Mucosa of stomach (tissue), 1 donor: ENCODE measurements around the gene ARFIP2.

Experiments
- H3K27me3 ChIP-seq: one replicate; pipeline ENCODE4 v1.7.0; 2013; ENCODE audit warnings: mild to moderate bottlenecking, low read length; ENCODE audit not compliant: control insufficient read depth, insufficient read depth
- H3K36me3 ChIP-seq: one replicate; pipeline ENCODE4 v1.7.0; 2013; ENCODE audit warnings: low read length; ENCODE audit not compliant: control insufficient read depth, insufficient read depth
- H3K4me1 ChIP-seq: one replicate; pipeline ENCODE4 v1.7.0; 2013; ENCODE audit warnings: mild to moderate bottlenecking, low read length; ENCODE audit not compliant: control insufficient read depth, insufficient read depth
- H3K4me3 ChIP-seq: one replicate; pipeline ENCODE4 v1.7.0; 2013; ENCODE audit warnings: low read length
- H3K9ac ChIP-seq: one replicate; pipeline ENCODE4 v1.7.0; 2013; ENCODE audit warnings: mild to moderate bottlenecking, low read length, moderate library complexity
- H3K9me3 ChIP-seq: one replicate; pipeline ENCODE4 v1.7.0; 2013; ENCODE audit warnings: mild to moderate bottlenecking, low read length, moderate library complexity; ENCODE audit not compliant: control insufficient read depth
- donor health status: Pancreatic carcinoma.

The ARFIP2 gene

DNA sequence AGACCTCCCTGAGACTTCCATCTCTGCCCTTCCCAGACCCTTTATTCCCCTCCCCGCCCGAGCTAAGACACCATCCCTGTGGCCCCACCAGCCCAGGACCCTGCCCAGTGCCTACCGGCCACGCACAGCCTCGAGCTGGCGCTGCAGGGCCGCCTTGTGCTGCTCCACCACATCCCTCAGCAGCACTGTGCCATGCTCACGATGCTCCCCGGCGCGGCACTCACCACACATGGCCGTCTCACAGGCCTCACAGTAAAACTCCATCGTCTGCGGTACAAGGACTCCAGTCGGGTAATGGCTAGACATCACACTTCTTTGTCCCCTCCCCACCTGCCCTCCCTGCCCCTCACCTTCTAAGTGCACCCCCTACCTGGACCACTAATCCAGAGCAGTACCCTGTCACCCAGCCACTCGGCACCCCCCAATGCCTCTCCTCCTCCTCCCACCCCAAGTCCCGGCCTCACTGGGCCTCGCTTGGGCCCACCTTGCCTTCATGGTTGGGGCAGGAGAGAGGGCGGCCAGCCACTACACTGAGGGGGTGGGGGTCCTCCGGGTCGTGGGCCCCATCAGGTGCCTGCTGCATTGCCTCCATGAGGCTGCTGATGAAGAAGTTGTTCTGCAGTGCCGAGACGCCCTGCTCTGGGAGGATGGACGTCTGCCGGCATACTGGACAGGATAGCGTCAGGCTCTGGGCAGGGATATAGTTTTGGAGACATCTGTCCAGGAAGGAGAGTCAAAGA is 23.4 kb downstream of the ARFIP2 start:
- Histone ChIP-seq H3K9ac (no peak overlapping the region), H3K4me1 (no peaks in the 10 kb centered on the region), H3K9me3 (no peaks in the 10 kb centered on the region), H3K4me3 (no peak overlapping the region), H3K36me3 (peaks cover 6% of the 10 kb centered on the region), H3K27me3 (no peaks in the 10 kb centered on the region)

DNA sequence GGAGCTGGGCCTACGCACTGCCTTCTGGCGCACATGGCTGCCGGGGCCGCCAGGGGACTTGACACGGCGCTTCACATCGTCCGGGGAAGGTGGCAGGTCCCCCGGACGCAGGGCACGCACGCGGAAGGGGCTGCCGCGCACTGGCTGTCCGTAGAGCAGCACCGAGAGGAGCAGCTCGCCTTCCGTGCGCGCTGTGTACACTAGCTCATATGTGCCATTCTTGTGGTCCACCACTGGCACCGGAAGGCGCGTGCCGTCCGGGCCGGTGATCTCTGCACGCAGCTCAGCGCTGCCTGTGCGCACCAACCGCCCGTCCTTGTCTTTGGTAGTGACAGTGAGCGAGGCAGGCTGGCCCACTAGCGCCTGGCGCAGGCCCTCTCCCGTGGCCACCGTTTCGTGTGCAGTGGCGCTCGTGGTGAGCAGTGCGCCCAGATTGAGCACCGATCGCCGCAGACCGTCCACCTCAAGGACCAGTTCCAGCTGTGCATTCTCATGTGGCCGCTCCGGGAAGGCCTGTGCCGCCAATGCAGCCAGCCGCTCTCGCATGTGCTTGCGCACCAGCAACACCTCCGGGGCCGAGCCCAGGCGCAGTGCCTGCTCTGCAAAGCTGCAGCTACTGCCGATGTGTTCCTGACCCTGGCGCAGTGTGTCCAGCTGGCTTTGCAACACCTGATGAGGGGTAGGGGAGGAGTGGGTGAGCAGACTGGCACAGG is 24.6 kb downstream of the ARFIP2 start:
- no peak overlapping the region for H3K4me3 ChIP-seq
- H3K36me3 ChIP-seq, result peaks cover 6% of the 10 kb centered on the region
- no peaks in the 10 kb centered on the region for H3K4me1 ChIP-seq
- no peaks in the 10 kb centered on the region for H3K27me3 ChIP-seq
- no peak overlapping the region for H3K9ac ChIP-seq
- no peaks in the 10 kb centered on the region for H3K9me3 ChIP-seq

DNA sequence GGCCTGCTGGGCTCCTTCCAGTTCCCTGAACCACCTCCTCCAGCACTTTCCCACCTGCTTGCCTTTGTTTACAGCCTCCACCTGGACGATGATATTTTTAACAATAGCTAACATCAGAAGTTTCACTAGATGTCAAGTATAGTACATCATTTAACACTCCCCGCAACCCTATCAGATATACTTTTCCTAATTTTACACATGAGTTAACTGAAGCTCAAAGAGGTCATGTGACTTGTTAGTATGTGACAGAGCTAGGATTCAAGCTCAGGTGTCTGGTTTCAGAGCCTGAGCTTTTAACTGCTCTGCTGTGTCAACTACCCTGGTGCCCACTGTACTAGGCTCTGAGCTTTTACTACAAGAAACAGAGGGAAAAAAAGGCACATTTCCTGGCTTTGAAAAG is 26.1 kb downstream of the ARFIP2 start:
- Histone ChIP-seq H3K4me1 (no peaks in the 10 kb centered on the region), H3K9me3 (no peaks in the 10 kb centered on the region), H3K27me3 (no peaks in the 10 kb centered on the region), H3K4me3 (no peak overlapping the region), H3K9ac (no peak overlapping the region), H3K36me3 (peaks cover 6% of the 10 kb centered on the region)

DNA sequence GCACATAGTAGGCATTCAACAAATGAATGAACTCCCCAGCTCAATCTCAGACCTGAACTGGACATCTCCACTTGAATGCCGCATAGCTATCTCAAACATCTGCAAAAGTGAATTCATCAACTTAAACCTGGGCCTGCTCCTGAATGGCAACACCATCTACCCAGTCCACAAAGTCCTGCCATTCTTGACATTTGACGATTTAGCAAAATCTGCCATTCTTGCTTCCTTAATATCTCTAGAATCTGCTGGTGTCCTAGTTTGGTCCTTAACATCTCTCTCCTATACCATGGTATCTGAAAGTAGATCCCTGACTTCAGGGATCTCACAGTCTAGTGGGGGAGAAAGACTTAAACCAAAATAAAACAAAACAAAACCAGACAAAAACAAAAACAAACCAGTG is 28.0 kb downstream of the ARFIP2 start:
- no peaks in the 10 kb centered on the region for H3K27me3 ChIP-seq
- H3K9ac ChIP-seq, result no peak overlapping the region
- H3K4me3 ChIP-seq, result no peak overlapping the region
- H3K4me1 ChIP-seq, result no peaks in the 10 kb centered on the region
- H3K9me3 ChIP-seq, result no peaks in the 10 kb centered on the region
- peaks cover 11% of the 10 kb centered on the region for H3K36me3 ChIP-seq

DNA sequence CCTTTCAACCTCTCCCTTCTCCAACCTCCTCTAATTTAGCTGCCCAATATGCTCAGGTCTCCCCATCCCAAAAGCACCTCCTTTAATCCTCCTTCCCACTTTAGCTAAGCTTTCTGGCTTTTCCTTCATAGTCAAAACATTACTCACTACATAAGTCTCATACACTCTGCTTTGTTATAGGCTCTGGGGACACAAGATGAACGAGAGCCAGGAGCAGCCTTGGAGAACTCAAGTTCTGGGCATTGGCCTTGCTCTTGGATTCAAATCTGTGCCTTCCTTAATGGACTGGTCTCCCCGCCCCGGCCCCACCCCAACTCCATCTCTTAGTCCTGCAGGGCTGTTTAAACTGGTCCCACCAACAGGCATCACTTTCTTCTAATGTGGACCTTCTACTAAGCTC is 28.9 kb downstream of the ARFIP2 start:
- Histone ChIP-seq H3K36me3 (peaks cover 11% of the 10 kb centered on the region), H3K27me3 (no peaks in the 10 kb centered on the region), H3K9me3 (no peaks in the 10 kb centered on the region), H3K4me3 (no peak overlapping the region), H3K4me1 (no peaks in the 10 kb centered on the region), H3K9ac (no peak overlapping the region)

DNA sequence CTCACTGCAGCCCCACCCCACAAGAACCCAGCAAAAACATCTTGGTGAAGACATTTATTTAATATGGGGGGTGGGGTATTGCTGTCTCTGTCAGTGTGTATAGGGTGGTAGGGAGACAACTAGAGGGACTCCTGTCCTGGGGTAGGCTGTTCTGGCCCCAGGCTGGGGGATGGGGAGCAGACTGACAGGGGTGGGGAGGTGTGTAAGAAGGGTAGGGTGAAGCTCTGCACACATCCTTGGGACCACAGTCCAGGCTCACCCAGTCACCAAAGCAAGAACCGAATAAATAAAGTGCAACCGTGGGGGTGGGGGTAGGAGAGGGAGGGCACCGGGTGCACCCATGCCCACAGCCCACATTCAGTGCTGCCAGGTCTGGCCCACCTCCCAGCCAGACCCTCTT is 32.6 kb downstream of the ARFIP2 start:
- peaks cover 5% of the 10 kb centered on the region for H3K36me3 ChIP-seq
- H3K9ac ChIP-seq, result no peak overlapping the region
- no peaks in the 10 kb centered on the region for H3K27me3 ChIP-seq
- H3K4me3 ChIP-seq, result no peak overlapping the region
- H3K4me1 ChIP-seq, result no peaks in the 10 kb centered on the region
- no peaks in the 10 kb centered on the region for H3K9me3 ChIP-seq

DNA sequence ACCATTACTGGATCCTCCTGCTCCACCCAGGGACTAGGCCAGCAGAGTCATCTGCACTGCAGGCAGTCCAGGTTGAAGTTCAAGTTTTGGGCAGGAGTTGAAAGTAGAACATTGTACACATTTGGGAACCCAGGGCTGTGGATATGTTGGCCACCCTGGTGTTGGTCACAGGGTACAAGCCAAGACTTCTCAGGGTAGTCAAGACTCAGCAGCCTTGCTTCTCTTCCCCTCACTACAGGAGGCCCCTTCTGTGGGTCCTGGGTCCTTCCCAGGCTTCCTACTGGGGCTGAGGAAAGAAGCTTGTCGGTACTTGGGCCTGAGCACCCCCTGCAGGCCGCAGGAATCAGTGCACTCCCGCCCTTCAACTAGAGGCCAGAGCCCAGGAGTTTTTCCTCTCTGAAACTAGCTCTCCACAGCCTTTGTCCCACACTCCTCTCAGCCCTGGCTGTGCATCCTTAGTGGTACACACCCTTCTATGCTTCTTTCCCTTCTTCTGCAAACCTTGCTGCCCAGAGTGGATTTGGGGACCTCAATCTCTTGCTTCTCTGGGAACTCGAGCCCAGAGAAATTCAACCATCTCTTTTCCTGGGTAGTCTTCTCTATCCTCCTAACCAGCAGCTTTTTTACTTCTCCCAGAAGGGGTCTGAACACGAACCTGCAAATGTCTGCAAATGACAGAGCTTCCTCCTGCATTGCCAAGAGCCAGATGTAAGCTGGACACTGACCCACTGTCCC is 37.7 kb downstream of the ARFIP2 start:
- H3K27me3 ChIP-seq, result no peaks in the 10 kb centered on the region
- H3K36me3 ChIP-seq, result no peaks in the 10 kb centered on the region
- no peak overlapping the region for H3K9ac ChIP-seq
- H3K4me1 ChIP-seq, result no peaks in the 10 kb centered on the region
- no peak overlapping the region for H3K4me3 ChIP-seq
- no peaks in the 10 kb centered on the region for H3K9me3 ChIP-seq

DNA sequence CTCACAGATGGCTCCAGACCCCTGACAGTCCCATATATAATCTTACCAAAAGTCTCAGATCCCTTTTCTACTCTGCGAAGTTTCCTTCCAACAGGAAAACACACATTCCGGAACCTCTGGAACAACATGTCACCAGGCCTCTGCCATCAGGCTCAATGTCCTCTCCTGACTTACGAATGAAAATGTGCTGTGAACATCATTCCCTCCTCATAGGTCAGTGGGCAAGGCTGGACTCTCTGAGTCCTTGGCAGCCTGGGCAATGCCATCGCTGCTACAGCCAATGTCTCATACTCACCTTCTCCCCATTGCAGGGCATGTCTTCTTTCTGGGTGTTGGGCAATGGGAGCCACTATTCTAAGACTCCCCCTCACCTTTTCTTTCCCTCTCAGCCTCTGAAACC is 38.7 kb downstream of the ARFIP2 start:
- Histone ChIP-seq H3K9ac (no peak overlapping the region), H3K4me1 (no peaks in the 10 kb centered on the region), H3K9me3 (no peaks in the 10 kb centered on the region), H3K36me3 (no peaks in the 10 kb centered on the region), H3K27me3 (no peaks in the 10 kb centered on the region), H3K4me3 (no peak overlapping the region)

DNA sequence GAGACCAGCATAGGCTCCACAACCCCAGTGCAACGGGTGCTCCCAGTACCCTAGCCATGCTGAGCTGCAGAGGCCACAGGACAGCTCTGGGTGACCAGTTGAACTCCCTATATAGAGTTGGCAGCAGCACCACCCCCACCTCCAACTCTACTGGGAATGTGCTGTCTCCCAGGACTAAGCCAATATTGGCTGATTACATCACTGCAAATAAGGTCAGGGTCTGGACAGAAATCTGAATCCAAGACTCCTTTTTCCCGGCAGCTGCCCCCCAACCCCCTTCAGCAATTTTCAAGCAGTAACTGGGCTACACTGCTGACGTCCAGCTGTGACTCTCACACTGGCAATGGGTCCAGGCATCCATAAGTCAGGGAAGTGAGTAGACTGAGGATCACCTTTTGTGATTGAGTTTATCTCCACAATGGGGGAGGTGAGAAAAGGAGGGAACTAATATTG is 40.2 kb downstream of the ARFIP2 start, which contains the start of gene HPX:
Gene HPX (minus strand): TSS at position 82 of the 453 bp plus-strand sequence. CDS start 24 bp downstream, at position 58.
- Histone ChIP-seq H3K4me3 (no peak within 1 kb of the TSS), H3K4me1 (no peaks in the 10 kb centered on the region), H3K36me3 (no peaks in the 10 kb centered on the region), H3K27me3 (no peaks in the 10 kb centered on the region), H3K9me3 (no peaks in the 10 kb centered on the region), H3K9ac (no peak within 1 kb of the TSS)

DNA sequence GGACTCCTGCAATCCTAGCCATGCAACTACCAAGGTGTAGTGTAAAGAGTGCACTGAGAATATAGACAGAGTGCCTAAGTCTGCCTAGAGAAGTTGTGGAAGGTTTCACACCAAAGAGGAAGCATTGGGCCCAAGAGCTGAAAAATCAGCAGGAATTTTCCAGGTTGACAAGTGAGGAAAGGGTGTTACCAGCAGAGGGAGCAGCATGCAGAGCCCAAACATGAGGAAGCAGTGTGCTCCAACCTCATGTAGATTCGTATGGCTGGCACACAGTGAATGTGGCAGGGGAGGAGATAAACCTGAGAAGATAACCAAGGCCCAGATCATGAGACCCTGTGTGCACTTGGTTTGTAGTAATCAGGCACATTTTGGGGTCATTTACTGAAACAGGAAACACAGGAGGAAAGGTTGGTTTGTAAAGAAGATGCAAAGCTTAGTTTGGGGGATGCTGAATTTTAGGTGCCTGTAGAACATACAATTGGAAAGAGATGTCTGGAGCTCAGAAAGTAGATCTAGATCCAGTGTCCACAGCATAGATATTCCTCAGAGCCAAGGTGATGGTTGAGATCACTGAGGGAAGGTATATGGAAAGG is 42.1 kb downstream of the ARFIP2 start:
- H3K4me1 ChIP-seq, result no peaks in the 10 kb centered on the region
- no peak overlapping the region for H3K9ac ChIP-seq
- no peak overlapping the region for H3K4me3 ChIP-seq
- no peaks in the 10 kb centered on the region for H3K9me3 ChIP-seq
- H3K27me3 ChIP-seq, result no peaks in the 10 kb centered on the region
- H3K36me3 ChIP-seq, result no peaks in the 10 kb centered on the region

DNA sequence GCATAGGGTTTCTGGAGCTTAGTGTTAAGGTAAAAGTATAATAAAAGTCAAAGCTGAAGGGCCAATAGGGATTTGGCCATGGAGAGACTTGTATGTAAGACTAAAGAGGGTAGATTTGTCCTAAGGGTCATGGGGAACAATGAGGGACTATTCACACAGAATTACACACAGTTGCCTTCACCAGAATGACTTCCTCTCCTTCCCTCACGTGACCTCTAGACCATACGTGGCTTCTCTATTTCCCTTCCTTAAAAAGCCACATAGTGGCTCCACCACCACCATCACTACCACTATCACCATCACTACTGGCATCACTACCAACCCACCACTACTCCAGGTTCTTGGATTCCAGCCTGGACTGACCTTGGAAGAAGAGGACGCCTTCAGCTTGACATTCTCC is 43.1 kb downstream of the ARFIP2 start:
- no peaks in the 10 kb centered on the region for H3K9me3 ChIP-seq
- no peak overlapping the region for H3K4me3 ChIP-seq
- no peak overlapping the region for H3K9ac ChIP-seq
- no peaks in the 10 kb centered on the region for H3K36me3 ChIP-seq
- no peaks in the 10 kb centered on the region for H3K27me3 ChIP-seq
- no peaks in the 10 kb centered on the region for H3K4me1 ChIP-seq

DNA sequence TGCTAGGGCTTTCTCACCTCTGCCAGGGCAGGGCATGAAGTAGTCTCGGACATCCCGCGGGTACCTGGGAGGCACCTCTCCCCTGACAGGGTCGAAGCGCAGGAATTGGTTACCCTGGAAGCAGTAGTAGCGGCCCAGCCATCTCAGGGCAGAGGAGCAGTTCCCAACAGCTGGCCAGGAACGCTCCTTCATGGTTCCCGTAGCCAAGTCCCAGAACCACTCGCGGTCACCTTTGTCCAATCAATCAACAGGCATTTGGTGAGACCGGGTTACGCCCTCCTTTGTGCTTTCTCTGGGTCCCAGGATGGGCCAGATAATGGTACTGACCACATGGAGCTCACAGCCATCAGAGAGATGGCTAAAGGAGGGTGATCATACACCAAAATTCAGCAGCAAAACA is 43.7 kb downstream of the ARFIP2 start:
- no peaks in the 10 kb centered on the region for H3K9me3 ChIP-seq
- no peaks in the 10 kb centered on the region for H3K36me3 ChIP-seq
- H3K9ac ChIP-seq, result no peak overlapping the region
- H3K27me3 ChIP-seq, result no peaks in the 10 kb centered on the region
- no peak overlapping the region for H3K4me3 ChIP-seq
- H3K4me1 ChIP-seq, result no peaks in the 10 kb centered on the region
